ENCODE measurements around the gene SRPK1. TPM values are rescaled to one million over a fixed set of nuclear protein-coding genes. Genes with fewer than 3 reads are reported as not detected.

SRPK1 gene
- 57.8 TPM for total RNA-seq
- polyA plus RNA-seq, result 14.8 TPM

GRCh38 chr6:35920793-35921732 lies at the start of gene SRPK1:
TSS of gene SRPK1 (minus strand) at chr6:35921098. CDS start at chr6:35921056, 42 bp downstream.
- WGBS, result under 1% methylated on average over 69 of the region's 69 CpGs
- peak; percentile 59 for DNase-seq (ENCODE audit: extremely low spot score)
- H3K4me1 ChIP-seq (ENCODE audit: insufficient read depth), result no peaks in the 10 kb centered on the region
- H3K4me3 ChIP-seq (ENCODE audit: low read depth, low read length), result peak within 1 kb of the TSS; percentile 99
- peak within 1 kb of the TSS; percentile 76 for H3K27ac ChIP-seq (ENCODE audit: low read depth)
- no peaks in the 10 kb centered on the region for H3K36me3 ChIP-seq (ENCODE audit: insufficient read depth)

- Histone ChIP-seq H3K27ac (ENCODE audit: low read depth) (no peak overlapping the region), H3K4me3 (ENCODE audit: low read depth, low read length) (no peak overlapping the region), H3K36me3 (ENCODE audit: insufficient read depth) (no peaks in the 10 kb centered on the region), H3K4me1 (ENCODE audit: insufficient read depth) (no peaks in the 10 kb centered on the region)
- WGBS, result 78% methylated on average over 4 of the region's 4 CpGs
- no peak for DNase-seq (ENCODE audit: extremely low spot score)
Observed at GRCh38 chr6:35970181-35970580, 49.3 kb upstream of the SRPK1 start.

- Histone ChIP-seq H3K36me3 (ENCODE audit: insufficient read depth) (no peaks in the 10 kb centered on the region), H3K27ac (ENCODE audit: low read depth) (no peak overlapping the region), H3K4me1 (ENCODE audit: insufficient read depth) (no peaks in the 10 kb centered on the region), H3K4me3 (ENCODE audit: low read depth, low read length) (no peak overlapping the region)
- DNase-seq (ENCODE audit: extremely low spot score), result no peak
Observed at GRCh38 chr6:35969646-35970045, 48.7 kb upstream of the SRPK1 start.

- Histone ChIP-seq H3K4me3 (ENCODE audit: low read depth, low read length) (no peak overlapping the region), H3K4me1 (ENCODE audit: insufficient read depth) (no peaks in the 10 kb centered on the region), H3K36me3 (ENCODE audit: insufficient read depth) (no peaks in the 10 kb centered on the region), H3K27ac (ENCODE audit: low read depth) (no peak overlapping the region)
- DNase-seq (ENCODE audit: extremely low spot score), result no peak
- 92% methylated on average over 4 of the region's 4 CpGs for WGBS
Observed at GRCh38 chr6:35968821-35969220, 47.9 kb upstream of the SRPK1 start.

- no peak for DNase-seq (ENCODE audit: extremely low spot score)
- WGBS, result 86% methylated on average over 4 of the region's 4 CpGs
- Histone ChIP-seq H3K27ac (ENCODE audit: low read depth) (no peak overlapping the region), H3K36me3 (ENCODE audit: insufficient read depth) (no peaks in the 10 kb centered on the region), H3K4me1 (ENCODE audit: insufficient read depth) (no peaks in the 10 kb centered on the region), H3K4me3 (ENCODE audit: low read depth, low read length) (no peak overlapping the region)
Observed at GRCh38 chr6:35967076-35967774, 46.3 kb upstream of the SRPK1 start.

DNA sequence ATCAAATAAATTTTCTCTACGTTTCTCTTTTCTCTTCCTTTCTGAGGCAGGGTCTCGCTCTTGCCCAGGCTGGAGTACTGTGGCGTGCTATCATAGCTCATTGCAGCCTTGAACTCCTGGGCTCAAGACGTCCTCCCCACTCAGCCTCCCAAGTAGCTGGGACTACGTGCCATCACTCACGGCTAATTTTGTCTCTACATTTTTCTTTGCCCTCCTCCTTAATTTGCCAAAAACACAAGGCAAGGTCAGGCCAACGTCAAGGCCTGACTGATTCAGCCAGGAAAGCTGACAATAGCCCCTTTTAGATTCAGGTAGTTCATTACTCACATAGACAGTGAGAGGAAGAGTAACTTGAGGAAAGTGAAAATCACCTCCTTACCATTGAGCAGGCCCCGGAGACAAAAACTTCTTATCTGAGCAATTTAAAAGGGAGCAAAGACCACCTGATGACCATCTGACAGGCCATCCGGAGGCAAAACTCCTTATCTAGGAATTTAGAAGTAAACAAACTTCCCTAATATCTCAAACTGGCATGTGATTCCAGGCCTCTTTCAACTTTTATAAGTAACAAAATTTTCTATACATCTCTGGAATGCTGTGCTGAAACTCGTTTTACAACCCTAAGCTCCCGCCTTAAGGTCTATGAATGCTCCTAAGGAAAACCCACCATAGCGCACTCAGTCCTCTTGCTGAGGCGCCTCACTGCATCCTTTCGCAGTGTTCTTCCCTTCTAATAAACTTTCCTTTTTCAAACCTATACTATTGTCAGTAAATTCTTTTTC lies 42.1 kb upstream of the SRPK1 start:
- Histone ChIP-seq H3K27ac (ENCODE audit: low read depth) (no peak overlapping the region), H3K4me3 (ENCODE audit: low read depth, low read length) (no peak overlapping the region), H3K36me3 (ENCODE audit: insufficient read depth) (no peaks in the 10 kb centered on the region), H3K4me1 (ENCODE audit: insufficient read depth) (no peaks in the 10 kb centered on the region)
- 78% methylated on average over 14 of the region's 14 CpGs for WGBS
- no peak for DNase-seq (ENCODE audit: extremely low spot score)

GRCh38 chr6:35960187-35960586 lies 39.3 kb upstream of the SRPK1 start:
- DNase-seq (ENCODE audit: extremely low spot score), result no peak
- H3K4me1 ChIP-seq (ENCODE audit: insufficient read depth), result no peaks in the 10 kb centered on the region
- no peak overlapping the region for H3K27ac ChIP-seq (ENCODE audit: low read depth)
- 79% methylated on average over 2 of the region's 2 CpGs for WGBS
- no peaks in the 10 kb centered on the region for H3K36me3 ChIP-seq (ENCODE audit: insufficient read depth)
- no peak overlapping the region for H3K4me3 ChIP-seq (ENCODE audit: low read depth, low read length)

- Histone ChIP-seq H3K27ac (ENCODE audit: low read depth) (no peak overlapping the region), H3K4me1 (ENCODE audit: insufficient read depth) (no peaks in the 10 kb centered on the region), H3K36me3 (ENCODE audit: insufficient read depth) (no peaks in the 10 kb centered on the region), H3K4me3 (ENCODE audit: low read depth, low read length) (no peak overlapping the region)
- DNase-seq (ENCODE audit: extremely low spot score), result no peak
- WGBS, result 88% methylated on average over 4 of the region's 4 CpGs
Observed at GRCh38 chr6:35955970-35956369, 35.1 kb upstream of the SRPK1 start.

DNA sequence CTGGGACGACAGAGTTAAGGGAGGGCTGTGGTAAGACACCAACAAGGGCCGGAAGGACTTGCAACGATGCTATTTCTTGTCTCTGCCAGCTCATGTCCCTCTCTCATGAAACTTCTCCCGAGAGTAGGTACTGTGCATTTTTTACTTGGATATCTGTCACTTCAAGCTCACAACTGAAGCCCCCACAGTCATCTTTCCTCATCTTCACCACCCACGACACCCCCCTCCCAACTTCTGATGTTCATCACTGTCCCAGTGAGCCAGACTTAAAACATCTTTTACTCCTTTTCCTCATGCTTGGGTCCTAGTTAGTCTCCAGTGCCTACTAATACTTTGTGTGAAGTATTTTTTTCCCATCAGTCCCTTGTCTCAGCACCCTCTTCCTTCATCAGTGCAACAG lies 34.6 kb upstream of the SRPK1 start:
- 87% methylated on average over 5 of the region's 5 CpGs for WGBS
- no peak overlapping the region for H3K27ac ChIP-seq (ENCODE audit: low read depth)
- no peaks in the 10 kb centered on the region for H3K36me3 ChIP-seq (ENCODE audit: insufficient read depth)
- H3K4me1 ChIP-seq (ENCODE audit: insufficient read depth), result no peaks in the 10 kb centered on the region
- H3K4me3 ChIP-seq (ENCODE audit: low read depth, low read length), result no peak overlapping the region
- no peak for DNase-seq (ENCODE audit: extremely low spot score)

DNA sequence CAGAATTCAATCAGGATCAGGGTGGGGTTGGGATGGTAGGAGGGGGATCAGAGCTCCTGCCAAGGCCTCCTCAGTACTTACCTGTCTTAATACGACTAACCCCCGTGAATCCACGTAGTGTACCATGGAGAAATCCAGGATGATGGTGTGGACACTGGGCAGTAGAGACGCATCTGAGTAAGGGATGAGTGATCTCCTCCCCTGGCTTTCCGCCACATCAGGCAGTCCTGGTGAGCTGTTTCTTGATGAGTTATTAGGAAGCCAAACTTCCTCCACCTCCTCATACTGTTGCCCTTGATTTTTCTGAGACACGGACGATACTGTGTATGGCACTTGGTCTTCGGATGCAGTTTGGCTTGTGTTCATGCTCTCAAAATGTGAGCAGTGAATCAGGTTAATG lies 34.2 kb upstream of the SRPK1 start:
- WGBS, result 94% methylated on average over 8 of the region's 8 CpGs
- no peaks in the 10 kb centered on the region for H3K36me3 ChIP-seq (ENCODE audit: insufficient read depth)

GRCh38 chr6:35954333-35954732 lies 33.4 kb upstream of the SRPK1 start:
- no peak overlapping the region for H3K4me3 ChIP-seq (ENCODE audit: low read depth, low read length)
- H3K27ac ChIP-seq (ENCODE audit: low read depth), result no peak overlapping the region
- WGBS, result 92% methylated on average over 7 of the region's 7 CpGs
- no peaks in the 10 kb centered on the region for H3K4me1 ChIP-seq (ENCODE audit: insufficient read depth)
- H3K36me3 ChIP-seq (ENCODE audit: insufficient read depth), result no peaks in the 10 kb centered on the region
- DNase-seq (ENCODE audit: extremely low spot score), result no peak

More for the DNA sequence above, 34.2 kb upstream of the SRPK1 start:
- Histone ChIP-seq H3K27ac (ENCODE audit: low read depth) (no peak overlapping the region), H3K4me3 (ENCODE audit: low read depth, low read length) (no peak overlapping the region), H3K4me1 (ENCODE audit: insufficient read depth) (no peaks in the 10 kb centered on the region)
- no peak for DNase-seq (ENCODE audit: extremely low spot score)

GRCh38 chr6:35948725-35949124 lies 27.8 kb upstream of the SRPK1 start:
- H3K4me3 ChIP-seq (ENCODE audit: low read depth, low read length), result no peak overlapping the region
- no peak overlapping the region for H3K27ac ChIP-seq (ENCODE audit: low read depth)
- WGBS, result 92% methylated on average over 1 of the region's 1 CpG
- H3K36me3 ChIP-seq (ENCODE audit: insufficient read depth), result no peaks in the 10 kb centered on the region
- DNase-seq (ENCODE audit: extremely low spot score), result no peak
- no peaks in the 10 kb centered on the region for H3K4me1 ChIP-seq (ENCODE audit: insufficient read depth)

- 79% methylated on average over 1 of the region's 1 CpG for WGBS
- no peak for DNase-seq (ENCODE audit: extremely low spot score)
- Histone ChIP-seq H3K4me3 (ENCODE audit: low read depth, low read length) (no peak overlapping the region), H3K27ac (ENCODE audit: low read depth) (no peak overlapping the region), H3K36me3 (ENCODE audit: insufficient read depth) (no peaks in the 10 kb centered on the region), H3K4me1 (ENCODE audit: insufficient read depth) (no peaks in the 10 kb centered on the region)
Observed at GRCh38 chr6:35945650-35946025, 24.7 kb upstream of the SRPK1 start.

All from urinary bladder (tissue), 4 donors.